G401 (cell line): Measurements from ENCODE around the gene CNBD2. TPM values are rescaled to one million over a fixed set of nuclear protein-coding genes. Genes with fewer than 3 reads are reported as not detected.
"Not testable (repeated sequence)": the region's sequence is repeated elsewhere in the genome, so short reads cannot be mapped to it uniquely, and the experiment has no call there.

Experiments
- DNase-seq: peaks from one replicate; pipeline ENCODE4 v3.0.0-alpha.2; 2015; ENCODE audit warnings: low spot score
- in situ Hi-C: cut with HindIII; loops from 2 replicates; pipeline ENCODE4 v1.10.0; 2016; ENCODE audit warnings: low sequenced_read_pairs, mixed read lengths
- total RNA-seq: library from RNA; depleted of rRNA; stranded (reverse); fragments of >200 nt; shearing (Covaris generic); gene quantifications from 2 replicates; pipeline ENCODE4 v1.2.3, GENCODE V29; 2014; rRNA removed

CNBD2 gene
- total RNA-seq = 5.8 and 8.6 TPM in 2 replicates

DNA sequence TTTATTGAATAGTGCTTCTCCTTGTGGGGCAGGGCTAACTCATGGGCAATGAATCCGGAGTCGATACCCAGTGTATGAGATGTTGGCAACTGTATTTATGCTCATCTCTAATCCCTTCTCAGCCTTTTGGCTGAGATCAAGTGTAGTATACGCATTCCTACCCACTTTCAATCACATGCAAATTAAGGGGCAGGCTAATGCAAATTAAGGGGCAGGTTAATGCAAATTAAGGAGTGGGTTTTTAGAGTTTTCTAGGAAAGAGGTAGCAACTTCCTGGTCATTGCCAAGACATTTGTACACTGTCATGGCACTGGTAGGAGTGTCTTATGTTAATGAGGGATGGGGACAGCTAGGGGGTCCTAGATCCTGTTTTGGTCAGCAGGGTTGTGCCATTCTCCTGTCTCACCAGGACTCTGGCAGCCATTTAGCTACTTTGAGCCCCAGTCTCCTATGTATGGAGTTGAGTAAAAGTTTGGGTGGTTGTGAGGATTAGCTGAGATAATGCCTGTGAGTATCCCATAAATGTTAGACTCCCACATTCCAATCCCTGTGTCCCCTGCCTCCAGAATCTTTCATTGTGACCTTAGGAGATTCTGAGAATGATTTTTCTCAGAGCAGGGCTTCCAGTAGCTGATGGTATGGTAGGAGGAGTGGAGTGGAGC lies at the start of gene CNBD2:
Gene CNBD2, plus strand, starts transcription at position 612 of the 662 bp plus-strand sequence. CDS start 173 bp downstream, outside the sequence.
- DNase-seq = no peak
- in situ Hi-C loops = no loop called here

GRCh38 chr20:35920523-35920922 lies 47.9 kb upstream of the CNBD2 start:
- in situ Hi-C loops = no loop called here
- DNase-seq = no peak

DNA sequence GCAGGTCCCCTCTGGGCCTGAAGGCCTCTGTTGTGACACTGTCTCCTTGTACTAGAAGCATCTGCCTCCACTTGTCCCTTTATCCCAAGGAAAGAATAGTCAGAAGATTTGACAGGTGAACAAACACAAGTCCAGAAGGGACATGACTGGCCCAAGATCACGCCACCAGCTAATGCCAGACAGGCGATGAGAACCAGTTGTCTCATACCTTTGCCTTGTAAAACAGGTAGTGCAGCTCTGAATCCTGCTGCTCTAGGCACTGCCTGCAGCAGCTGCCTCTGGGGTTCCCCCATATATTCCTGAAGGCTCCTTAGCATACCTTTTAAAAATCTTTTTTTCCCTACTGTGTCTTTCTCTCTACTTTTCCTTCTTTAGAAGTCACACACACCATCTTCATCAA lies 39.1 kb upstream of the CNBD2 start:
- no peak for DNase-seq
- in situ Hi-C loops = no loop called here

GRCh38 chr20:35934050-35934449 lies 34.3 kb upstream of the CNBD2 start:
- in situ Hi-C loops = no loop called here
- DNase-seq = no peak

DNA sequence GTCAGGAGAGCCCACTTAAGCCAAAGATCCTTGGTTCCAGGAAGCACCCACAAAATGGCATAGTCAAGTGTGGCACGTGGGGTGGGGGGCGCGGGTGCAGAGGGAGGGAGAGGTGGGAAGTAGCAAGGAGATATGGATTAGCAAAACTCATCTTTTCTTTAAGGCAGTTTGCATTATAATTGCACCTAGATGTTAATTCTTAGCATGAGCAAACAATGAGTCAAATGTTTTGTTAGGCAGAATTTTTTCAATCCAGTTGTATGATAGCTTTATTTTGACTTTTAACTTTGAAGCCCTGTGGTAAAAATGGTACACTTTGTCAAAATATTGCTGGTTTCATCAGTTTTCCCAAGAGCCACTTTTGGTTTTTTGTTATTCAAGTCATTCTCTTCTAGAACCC lies 29.1 kb upstream of the CNBD2 start:
- in situ Hi-C loops = no loop called here
- no peak for DNase-seq

DNA sequence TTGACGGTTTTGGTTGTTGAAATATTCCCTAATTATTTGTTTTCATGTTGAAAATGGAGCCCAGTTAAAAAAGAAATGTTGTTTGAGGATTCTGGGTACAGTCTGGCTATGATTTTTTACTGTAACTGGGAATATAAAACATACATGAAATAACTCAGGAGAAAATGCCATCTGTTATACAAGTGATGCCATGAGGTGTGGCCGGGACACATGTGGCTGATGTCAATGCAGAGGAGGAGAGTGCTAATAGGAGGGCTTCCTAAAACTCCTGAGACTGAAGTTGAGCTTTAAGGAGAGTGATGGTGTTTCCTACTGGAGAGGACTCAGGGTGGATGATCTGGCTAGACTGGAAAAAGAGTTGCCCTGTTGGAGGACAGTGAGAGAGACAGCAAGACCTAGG lies 26.8 kb upstream of the CNBD2 start:
- no peak for DNase-seq
- in situ Hi-C loops = no loop called here

DNA sequence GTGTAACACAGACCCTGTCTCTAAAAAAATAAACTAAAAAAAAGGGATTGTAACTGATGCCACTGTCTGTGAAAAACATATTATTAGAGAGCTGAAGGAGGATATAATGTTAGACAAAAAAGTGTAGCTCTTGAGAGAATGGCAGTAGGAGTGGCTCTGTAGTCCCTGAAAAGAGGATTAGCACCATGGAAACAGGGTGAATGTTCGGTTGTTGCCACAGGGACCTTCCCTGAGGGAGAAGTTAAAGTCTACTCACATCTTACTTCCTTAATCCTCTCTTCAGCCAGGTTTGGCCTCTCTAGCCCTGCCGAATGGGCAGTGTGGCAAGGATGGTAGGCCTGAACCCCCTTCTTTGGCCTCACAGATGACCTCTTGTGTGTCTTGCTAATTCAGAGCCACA lies 26.1 kb upstream of the CNBD2 start:
- in situ Hi-C loops = no loop called here
- no peak for DNase-seq

GRCh38 chr20:35947489-35947888 lies 20.9 kb upstream of the CNBD2 start:
- in situ Hi-C loops = no loop called here
- DNase-seq = peak; percentile 5

DNA sequence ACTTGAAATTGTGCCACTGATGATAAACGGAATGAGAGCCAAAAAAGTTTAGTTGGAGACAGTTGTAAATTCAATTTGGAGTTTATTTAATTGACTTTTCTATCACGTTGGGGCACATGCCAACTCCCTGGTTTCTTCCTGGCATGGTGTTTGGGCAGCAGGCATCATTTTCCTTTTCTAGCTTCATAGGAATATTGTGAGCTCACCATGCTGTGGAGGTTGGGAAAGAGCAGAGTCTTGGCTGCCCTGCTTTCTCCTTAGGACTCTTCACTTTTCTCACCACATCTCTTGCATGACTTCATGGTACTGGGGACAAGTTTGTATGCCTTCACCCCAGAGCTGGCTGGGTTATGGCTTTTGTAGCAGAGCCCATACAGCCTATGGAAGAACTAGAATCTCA lies 20.5 kb upstream of the CNBD2 start:
- no peak for DNase-seq
- in situ Hi-C loops = no loop called here

DNA sequence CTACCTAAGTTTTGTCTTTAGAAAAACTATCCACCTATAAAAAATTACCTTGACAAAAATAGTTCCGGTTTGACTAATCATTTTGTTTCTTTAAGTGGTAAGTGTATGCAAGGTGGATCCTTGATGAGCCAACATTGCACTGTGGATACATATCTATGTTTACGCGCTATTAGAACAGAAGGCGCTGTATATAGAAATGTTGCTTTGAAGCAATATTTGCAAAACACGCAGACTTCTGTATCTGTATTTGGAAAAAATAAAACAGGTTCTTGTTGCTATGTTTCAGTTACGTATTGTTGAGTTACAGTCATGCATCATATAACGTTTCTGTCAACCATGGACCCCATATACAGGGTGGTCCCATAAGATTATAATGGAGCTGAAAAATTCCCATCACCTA lies 18.3 kb upstream of the CNBD2 start:
- in situ Hi-C loops = no loop called here
- DNase-seq = no peak

- in situ Hi-C loops, DNase-seq: not testable (repeated sequence)
These were observed 16.3 kb upstream of the CNBD2 start for GRCh38 chr20:35952080-35952479.

- DNase-seq = peak; percentile 3
These were observed 15.7 kb upstream of the CNBD2 start for GRCh38 chr20:35952480-35953386.

GRCh38 chr20:35953387-35954199 lies 14.8 kb upstream of the CNBD2 start:
- DNase-seq = no peak
- in situ Hi-C loops = no loop called here

More at GRCh38 chr20:35952480-35953386, 15.7 kb upstream of the CNBD2 start:
- in situ Hi-C loops = no loop called here

DNA sequence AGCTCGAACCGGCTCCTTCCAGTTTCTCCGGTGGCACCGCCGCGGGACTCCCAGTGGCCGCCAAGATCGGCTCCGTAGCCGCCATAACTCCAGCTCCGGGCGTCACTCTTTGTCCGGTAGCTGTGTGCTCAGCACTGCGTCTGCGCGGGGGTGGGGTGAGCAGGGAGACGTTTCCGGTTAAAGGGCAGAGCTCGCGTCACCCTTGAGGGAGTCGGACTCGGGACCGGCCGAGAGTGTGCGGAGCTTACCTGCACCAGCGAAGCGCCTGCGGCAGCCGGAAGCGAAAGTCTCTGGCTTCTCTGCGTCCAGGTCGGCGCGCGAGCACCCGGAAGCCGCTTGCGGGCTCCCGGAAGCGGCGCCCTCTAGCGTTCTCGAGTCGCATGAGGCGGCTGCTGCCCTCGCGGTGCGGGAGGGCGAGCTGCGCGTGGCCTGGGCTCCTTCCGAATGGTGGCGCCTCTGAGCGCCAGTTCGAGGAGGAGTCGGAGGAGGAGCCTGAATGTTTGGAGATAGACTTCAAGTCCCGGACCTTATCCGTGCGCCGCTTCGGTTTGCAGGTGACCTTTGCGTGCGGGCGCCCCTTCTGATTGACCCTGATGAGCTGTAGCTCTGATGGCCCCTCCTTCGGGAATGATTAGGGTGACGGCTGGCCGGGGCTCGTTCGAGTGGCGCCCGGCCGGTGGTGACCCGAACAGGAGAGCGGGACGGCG lies 14.0 kb upstream of the CNBD2 start, which contains the start of gene SCAND1:
Gene SCAND1, minus strand, starts transcription at position 303 of the 707 bp plus-strand sequence. Its CDS starts 218 bp downstream, at position 85.
- in situ Hi-C loops = no loop called here
- peak; percentile 98 for DNase-seq

- DNase-seq = no peak
- in situ Hi-C loops = no loop called here
These were observed 13.5 kb upstream of the CNBD2 start for GRCh38 chr20:35954907-35955251.

DNA sequence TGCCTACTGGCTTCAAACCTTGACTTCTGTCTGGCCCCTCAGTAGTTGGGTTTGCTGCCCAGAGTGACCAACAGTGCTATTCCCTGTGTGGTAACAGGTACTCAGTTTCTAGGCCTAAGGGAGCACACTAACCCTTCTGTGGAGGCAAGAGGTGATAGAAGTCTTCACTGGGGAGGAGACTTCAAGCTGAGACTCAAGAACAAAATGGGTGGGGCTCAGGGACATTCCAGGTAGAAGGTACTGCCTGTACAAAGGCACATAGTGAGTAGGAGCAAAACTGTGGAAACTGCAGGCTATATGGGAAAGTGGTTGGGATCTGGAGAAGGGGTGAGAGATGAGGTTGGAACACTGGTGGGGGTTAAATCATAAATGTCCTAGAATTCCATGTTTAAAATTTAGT lies 11.8 kb upstream of the CNBD2 start:
- no peak for DNase-seq
- in situ Hi-C loops = no loop called here

DNA sequence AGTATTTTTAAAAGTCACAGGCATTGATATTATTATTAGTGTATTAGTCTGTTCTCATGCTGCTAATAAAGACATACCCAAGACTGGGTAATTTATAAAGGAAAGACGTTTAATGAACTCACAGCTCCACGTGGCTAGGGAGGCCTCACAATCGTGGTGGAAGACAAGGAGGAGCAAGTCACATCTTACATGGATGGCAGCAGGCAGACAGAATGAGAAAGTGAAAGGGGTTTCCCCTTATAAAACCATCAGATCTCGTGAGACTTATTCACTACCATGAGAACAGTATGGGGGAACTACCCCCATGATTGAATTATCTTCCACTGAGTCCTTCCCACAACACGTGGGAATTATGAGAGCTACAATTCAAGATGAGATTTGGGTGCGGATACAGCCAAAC lies 9.1 kb upstream of the CNBD2 start:
- DNase-seq, in situ Hi-C loops: not testable (repeated sequence)

GRCh38 chr20:35963878-35964277 lies 4.5 kb upstream of the CNBD2 start:
- no peak for DNase-seq
- in situ Hi-C loops = no loop called here

DNA sequence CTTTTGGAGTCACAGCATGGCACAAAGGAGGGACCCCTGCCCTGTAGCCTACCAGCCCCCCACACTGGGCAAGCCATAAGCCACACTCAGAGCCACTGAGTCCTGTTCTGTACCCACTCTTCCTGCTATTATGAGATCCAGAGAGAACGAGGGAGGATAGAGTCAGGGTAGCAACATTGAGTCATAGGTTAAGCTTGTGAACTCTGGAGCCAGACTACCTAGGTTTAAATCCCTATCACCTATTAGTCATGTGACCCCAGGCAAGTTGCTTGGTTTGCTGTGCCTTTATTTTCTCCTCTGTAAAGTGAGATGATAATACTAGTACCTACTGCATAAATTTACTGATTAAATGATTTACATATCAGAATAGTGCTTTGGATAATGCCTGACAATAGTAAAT lies 540 bp downstream of the CNBD2 start:
- DNase-seq = no peak
- in situ Hi-C loops = no loop called here
